ENCODE measurements around the gene ZNF532. TPM values are rescaled to one million over a fixed set of nuclear protein-coding genes. Genes with fewer than 3 reads are reported as not detected.
A peak's percentile ranks its signal among the peaks of the same experiment; 100 is the strongest.

ZNF532 gene
- total RNA-seq, 4 donors from 2014 or later, result 3.9 to 188 (median 12.7) TPM

GRCh38 chr18:58844871-58845270 is 19.8 kb upstream of the ZNF532 start:
- Histone ChIP-seq H3K27me3 (no peaks in the 10 kb centered on the region), H3K36me3 (no peaks in the 10 kb centered on the region), H3K27ac (no peak overlapping the region), H3K4me3 (no peak overlapping the region), H3K9me3 (no peaks in the 10 kb centered on the region), H3K4me1 (peaks cover 0 to 4% (median 0%) of the 10 kb centered on the region in 4 donors)
- DNase-seq, result no peak
- TF ChIP-seq CTCF (IDR thresholded peaks at IDR 0.05), result no peak
- no peak for TF ChIP-seq POLR2A (IDR thresholded peaks at IDR 0.05)

GRCh38 chr18:58845928-58846724 is 18.6 kb upstream of the ZNF532 start:
- Histone ChIP-seq H3K27me3 (no peaks in the 10 kb centered on the region), H3K4me3 (no peak overlapping the region), H3K9me3 (no peaks in the 10 kb centered on the region), H3K4me1 (peaks cover 0 to 4% (median 0%) of the 10 kb centered on the region in 4 donors), H3K36me3 (no peaks in the 10 kb centered on the region), H3K27ac (no peak overlapping the region)
- TF ChIP-seq POLR2A (IDR thresholded peaks at IDR 0.05), result no peak
- no peak for TF ChIP-seq CTCF (IDR thresholded peaks at IDR 0.05)
- DNase-seq, result no peak

- Histone ChIP-seq H3K4me3 (peak overlapping the region; percentile 7 to 33 (median 20)), H3K27me3 (no peaks in the 10 kb centered on the region), H3K9me3 (no peaks in the 10 kb centered on the region), H3K4me1 (peaks cover 0 to 4% (median 0%) of the 10 kb centered on the region in 4 donors), H3K27ac (peak overlapping the region in 1 of 4 donors; percentile 12), H3K36me3 (no peaks in the 10 kb centered on the region)
- TF ChIP-seq CTCF (IDR thresholded peaks at IDR 0.05) (no peak), POLR2A (IDR thresholded peaks at IDR 0.05) (no peak)
- DNase-seq, result peak in 2 of 3 donors; percentile 18 to 48
Observed at GRCh38 chr18:58847383-58848071, 17.1 kb upstream of the ZNF532 start.

- no peaks in the 10 kb centered on the region for H3K9me3 ChIP-seq
- H3K4me1 ChIP-seq, result peaks cover 0 to 4% (median 0%) of the 10 kb centered on the region in 4 donors
- DNase-seq, result no peak
- H3K4me3 ChIP-seq, result no peak overlapping the region
- H3K36me3 ChIP-seq, result no peaks in the 10 kb centered on the region
- no peak for TF ChIP-seq POLR2A (IDR thresholded peaks at IDR 0.05)
- TF ChIP-seq CTCF (IDR thresholded peaks at IDR 0.05), result no peak
- no peak overlapping the region for H3K27ac ChIP-seq
- no peaks in the 10 kb centered on the region for H3K27me3 ChIP-seq
Observed at GRCh38 chr18:58848685-58849084, 16.0 kb upstream of the ZNF532 start.

- H3K4me3 ChIP-seq, result no peak overlapping the region
- no peaks in the 10 kb centered on the region for H3K27me3 ChIP-seq
- no peaks in the 10 kb centered on the region for H3K36me3 ChIP-seq
- no peaks in the 10 kb centered on the region for H3K9me3 ChIP-seq
- TF ChIP-seq POLR2A (IDR thresholded peaks at IDR 0.05) (no peak), CTCF (IDR thresholded peaks at IDR 0.05) (no peak)
- peaks cover 0 to 4% (median 0%) of the 10 kb centered on the region in 4 donors for H3K4me1 ChIP-seq
- no peak overlapping the region for H3K27ac ChIP-seq
- no peak for DNase-seq
Observed at GRCh38 chr18:58850786-58851469, 13.7 kb upstream of the ZNF532 start.

All from Peyer's patch (tissue), 4 donors.